ENCODE measurements around the gene PDZD4.
"Not testable (repeated sequence)": the region's sequence is repeated elsewhere in the genome, so short reads cannot be mapped to it uniquely, and the experiment has no call there.

PDZD4 gene

GRCh38 chrX:153830640-153831428 lies 490 bp upstream of the PDZD4 start:
- no peak for DNase-seq

GRCh38 chrX:153829549-153829798 lies 870 bp downstream of the PDZD4 start:
- no peak for DNase-seq

- DNase-seq, result no peak
Measured at GRCh38 chrX:153828723-153829548, 1.4 kb downstream of the PDZD4 start.

- DNase-seq, result no peak
Measured at GRCh38 chrX:153828308-153828707, 2.0 kb downstream of the PDZD4 start.

GRCh38 chrX:153827903-153828302 lies 2.4 kb downstream of the PDZD4 start:
- DNase-seq, result no peak

GRCh38 chrX:153827016-153827415 lies 3.3 kb downstream of the PDZD4 start:
- DNase-seq, result no peak

GRCh38 chrX:153825042-153825441 lies 5.3 kb downstream of the PDZD4 start:
- DNase-seq, result no peak

GRCh38 chrX:153824348-153824747 lies 6.0 kb downstream of the PDZD4 start:
- no peak for DNase-seq

- DNase-seq, result no peak
Measured at GRCh38 chrX:153821066-153821465, 9.3 kb downstream of the PDZD4 start.

- no peak for DNase-seq
Measured at GRCh38 chrX:153820601-153821000, 9.7 kb downstream of the PDZD4 start.

- DNase-seq, result no peak
Measured at GRCh38 chrX:153819384-153820040, 10.8 kb downstream of the PDZD4 start.

GRCh38 chrX:153818571-153819383 lies 11.6 kb downstream of the PDZD4 start:
- peak; percentile 50 for DNase-seq

GRCh38 chrX:153818064-153818463 lies 12.3 kb downstream of the PDZD4 start:
- not testable (repeated sequence) for DNase-seq

GRCh38 chrX:153816831-153817690 lies 13.3 kb downstream of the PDZD4 start:
- no peak for DNase-seq

- no peak for DNase-seq
Measured at GRCh38 chrX:153814591-153815315, 15.6 kb downstream of the PDZD4 start.

GRCh38 chrX:153813161-153813560 lies 17.2 kb downstream of the PDZD4 start:
- DNase-seq, result no peak

- DNase-seq, result no peak
Measured at GRCh38 chrX:153812220-153812619, 18.1 kb downstream of the PDZD4 start.

GRCh38 chrX:153807976-153808375 lies 22.4 kb downstream of the PDZD4 start:
- no peak for DNase-seq

- DNase-seq, result no peak
Measured at GRCh38 chrX:153806999-153807575, 23.3 kb downstream of the PDZD4 start.

GRCh38 chrX:153805436-153805835 lies 24.9 kb downstream of the PDZD4 start:
- DNase-seq, result no peak

- no peak for DNase-seq
Measured at GRCh38 chrX:153804621-153805020, 25.7 kb downstream of the PDZD4 start.
